ENCODE results near the gene ELL3. TPM values are rescaled to one million over a fixed set of nuclear protein-coding genes. Genes with fewer than 3 reads are reported as not detected.

ELL3 gene
- total and polyA plus RNA-seq, 10 of the 15 experiments (the other 5 are each of a cell fraction or from before 2014, with no cell fraction given): 12.9 to 30.3 (median 20.2) TPM

DNA sequence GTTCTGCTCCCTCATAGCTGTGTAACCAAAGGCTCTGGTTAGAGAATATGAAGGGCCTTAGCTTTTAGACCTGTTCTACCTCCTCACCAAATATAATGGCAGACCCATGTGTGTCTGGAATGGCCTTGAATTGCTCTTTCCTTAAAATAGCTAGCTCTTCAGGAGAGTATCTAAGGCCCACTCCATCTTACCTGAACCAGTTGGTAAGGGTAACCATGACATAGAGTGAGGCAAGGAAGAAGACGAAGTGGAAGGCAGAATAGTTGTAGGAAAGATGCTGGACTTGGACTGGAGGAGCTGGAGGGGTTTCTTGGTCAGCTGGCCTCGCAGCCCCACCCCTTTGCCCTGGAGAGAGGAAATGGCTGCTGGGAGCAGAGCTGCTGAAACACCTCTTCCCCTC lies 18.4 kb upstream of the ELL3 start:
- H2AFZ ChIP-seq (ENCODE audit: control insufficient read depth, low read depth, low read length): no peak overlapping the region
- ChIA-PET POLR2A (interaction anchor here (0.5 to 5.9 kb wide), 6 partner anchors 9 to 42 kb away, joined by 3 to 48 read pairs (median 3); partner anchors contain the start of gene MFAP1), CTCF (interaction anchor here (0.5 to 4.0 kb wide), 5 partner anchors 14 to 173 kb away, joined by 3 to 23 read pairs (median 6); partner anchors contain the start of gene ELL3), RAD21 (ENCODE audit: unreplicated experiment) (interaction anchor here (0.8 to 2.1 kb wide), 4 partner anchors 14 to 89 kb away, joined by 3 to 6 read pairs (median 4); partner anchors contain the start of gene ELL3), SMC1A (ENCODE audit: uncharacterized antibody, unreplicated experiment) (interaction anchor here (1.0 to 9.4 kb wide), 4 partner anchors 18 to 33 kb away, joined by 3 to 129 read pairs (median 4); partner anchors contain the start of genes ELL3 and MFAP1)
- TF ChIP-seq POU2F2 (IDR thresholded peaks at IDR 0.05; ENCODE audit: borderline replicate concordance, low read depth, low read length) (no peak), GATAD2B (conservative IDR thresholded peaks at IDR 0.05; ENCODE audit: low read depth) (no peak), PML (IDR thresholded peaks at IDR 0.05; ENCODE audit: low read length) (0 out of 2 replicates have a peak, but pooled peaks have one; percentile 39), POLR2A (IDR thresholded peaks at IDR 0.05; ENCODE audit: low read depth, low read length) (0 out of 2 replicates have a peak, but pooled peaks have one; percentile 10), MTA2 (IDR thresholded peaks at IDR 0.05; ENCODE audit: low read depth) (no peak), SIX5 (IDR thresholded peaks at IDR 0.05; ENCODE audit: low read depth, low read length, severe bottlenecking) (no peak), RCOR1 (conservative IDR thresholded peaks at IDR 0.05; ENCODE audit: low read depth, low read length) (no peak), RBBP5 (conservative IDR thresholded peaks at IDR 0.05) (no peak)
- no peaks in the 10 kb centered on the region; the same call in none of the 2 replicates for H4K20me1 ChIP-seq (ENCODE audit: control insufficient read depth, insufficient read depth)
- FAIRE-seq (no peak), ATAC-seq (no peak), DNase-seq (ENCODE audit: low read depth, low spot score) (no peak)
- no peak overlapping the region for H3K4me3 ChIP-seq
- peaks cover 34% of the 10 kb centered on the region for H3K79me2 ChIP-seq (ENCODE audit: control insufficient read depth, insufficient read depth, low read length)
- in situ Hi-C loops (cut with MboI): loop anchor here (10.0 to 25.0 kb wide), 2 partner anchors 930 to 1533 kb away; partner anchors contain the start of genes GANC and TMEM87A
- no peak overlapping the region for H3K27ac ChIP-seq (ENCODE audit: control insufficient read depth, insufficient read depth)
- H3K4me1 ChIP-seq (ENCODE audit: control insufficient read depth, insufficient read depth, low read length): peaks cover 26% of the 10 kb centered on the region
- H3K9me3 ChIP-seq (replicated peaks; ENCODE audit: control insufficient read depth, insufficient read depth, low read length): no peaks in the 10 kb centered on the region
- no peak overlapping the region for H3K9ac ChIP-seq (ENCODE audit: control insufficient read depth, insufficient read depth, low read length)
- H3K4me2 ChIP-seq (ENCODE audit: control insufficient read depth, insufficient read depth): peak overlapping the region; percentile 4; the same call in 1 of the 2 replicates
- no peaks in the 10 kb centered on the region for H3K27me3 ChIP-seq (replicated peaks in 1 of 2; ENCODE audit: control insufficient read depth in 2 of 2, insufficient read depth in 2 of 2, low read length in 1 of 2)
- peaks cover 5 to 30% of the 10 kb centered on the region in 2 experiments for H3K36me3 ChIP-seq (ENCODE audit: control insufficient read depth in 2 of 2, insufficient read depth in 2 of 2, low read length in 1 of 2)
- intact Hi-C loops (cut with micrococcal nuclease; ENCODE audit: unreplicated experiment): no loop called here
- BruUV-seq (replicated peaks): no TSS peak
- 74% methylated on average over 2 of the region's 2 CpGs for WGBS (ENCODE audit: insufficient coverage, insufficient replicate concordance, low lambda C conversion rate, missing lambda C conversion rate)

All from GM12878 (cell line).